ENCODE results near the gene DGKH. TPM values are rescaled to one million over a fixed set of nuclear protein-coding genes. Genes with fewer than 3 reads are reported as not detected.

Gene DGKH
- polyA plus RNA-seq, 1 donor from 2014 or later, result 3.5 TPM

DNA sequence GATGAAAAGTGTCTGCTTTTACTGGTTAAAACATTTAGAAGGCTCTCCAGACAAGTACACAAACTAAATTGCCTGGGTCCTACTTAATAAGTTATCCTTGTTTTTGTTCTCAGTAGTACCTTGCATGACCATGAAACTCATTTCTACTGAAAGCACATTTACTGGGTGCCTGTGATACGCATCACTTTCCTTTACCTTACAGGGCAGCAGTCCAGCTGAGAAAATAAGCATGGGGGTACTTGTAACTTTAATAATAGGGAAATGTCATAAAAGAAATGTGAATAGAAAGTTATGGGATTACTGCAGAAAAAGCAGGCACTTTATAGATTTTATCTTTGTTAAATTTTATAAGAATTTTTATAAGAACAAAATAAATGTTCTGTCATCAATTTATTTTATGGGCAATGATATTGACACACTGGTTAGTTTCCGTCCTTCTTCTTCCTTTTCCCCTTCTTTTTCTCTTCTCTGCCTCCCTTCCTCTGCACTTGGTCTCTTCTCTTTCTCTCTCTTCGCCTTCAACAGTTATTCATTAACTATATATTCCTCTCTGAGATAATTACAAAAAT, 116.2 kb downstream of the DGKH start:
- no peak overlapping the region for H2AFZ ChIP-seq (ENCODE audit: low read depth, low read length)
- H3F3A ChIP-seq (ENCODE audit: insufficient read depth, low read length, poor library complexity, severe bottlenecking), result no peaks in the 10 kb centered on the region
- H3K4me3 ChIP-seq (ENCODE audit: low read length), result no peak overlapping the region
- H3K4me2 ChIP-seq (ENCODE audit: low read length), result no peak overlapping the region
- TF ChIP-seq SMC3 (conservative IDR thresholded peaks at IDR 0.05; ENCODE audit: poor library complexity) (no peak), CTCF (IDR thresholded peaks at IDR 0.05; ENCODE audit: poor library complexity, severe bottlenecking) (no peak), RAD21 (conservative IDR thresholded peaks at IDR 0.05) (no peak)
- no peaks in the 10 kb centered on the region for H3K9me3 ChIP-seq (ENCODE audit: low read length)
- H3K36me3 ChIP-seq (ENCODE audit: insufficient read depth, low read length), result no peaks in the 10 kb centered on the region
- H3K27ac ChIP-seq (ENCODE audit: low read length), result no peak overlapping the region
- no peaks in the 10 kb centered on the region for H4K20me1 ChIP-seq (ENCODE audit: insufficient read depth)
- no peaks in the 10 kb centered on the region for H3K27me3 ChIP-seq (ENCODE audit: insufficient read depth, low read depth, low read length)
- H3K9ac ChIP-seq (ENCODE audit: low read length), result no peak overlapping the region
- no peaks in the 10 kb centered on the region for H3K79me2 ChIP-seq (replicated peaks; ENCODE audit: insufficient read depth, low read length)
- no peaks in the 10 kb centered on the region for H3K9me2 ChIP-seq (ENCODE audit: insufficient read depth, low read length)

DNA sequence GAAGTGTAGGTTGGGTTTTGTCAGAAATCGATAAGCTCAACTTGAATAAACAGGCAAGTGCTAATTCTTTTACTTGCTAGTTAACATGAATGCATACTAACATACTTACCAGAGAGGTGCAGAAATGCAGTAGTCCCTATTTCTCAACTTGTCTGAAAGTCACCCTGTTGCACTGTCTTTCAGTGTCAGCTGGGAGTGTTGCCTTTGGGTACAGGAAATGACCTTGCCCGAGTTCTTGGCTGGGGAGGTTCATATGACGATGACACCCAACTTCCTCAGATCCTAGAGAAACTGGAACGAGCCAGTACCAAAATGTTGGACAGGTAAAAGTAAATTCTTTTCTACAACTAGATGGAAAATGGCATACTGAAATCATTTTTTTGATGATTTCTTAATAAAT, 120.0 kb downstream of the DGKH start:
- Histone ChIP-seq H3K9ac (ENCODE audit: low read length) (no peak overlapping the region), H3F3A (ENCODE audit: insufficient read depth, low read length, poor library complexity, severe bottlenecking) (no peaks in the 10 kb centered on the region), H3K9me2 (ENCODE audit: insufficient read depth, low read length) (no peaks in the 10 kb centered on the region), H2AFZ (ENCODE audit: low read depth, low read length) (no peak overlapping the region), H3K79me2 (replicated peaks; ENCODE audit: insufficient read depth, low read length) (no peaks in the 10 kb centered on the region), H4K20me1 (ENCODE audit: insufficient read depth) (no peaks in the 10 kb centered on the region), H3K4me3 (ENCODE audit: low read length) (no peak overlapping the region), H3K27ac (ENCODE audit: low read length) (no peak overlapping the region), H3K36me3 (ENCODE audit: insufficient read depth, low read length) (no peaks in the 10 kb centered on the region), H3K4me2 (ENCODE audit: low read length) (no peak overlapping the region), H3K9me3 (ENCODE audit: low read length) (no peaks in the 10 kb centered on the region), H3K27me3 (ENCODE audit: insufficient read depth, low read depth, low read length) (no peaks in the 10 kb centered on the region)
- TF ChIP-seq SMC3 (conservative IDR thresholded peaks at IDR 0.05; ENCODE audit: poor library complexity) (no peak), MXI1 (conservative IDR thresholded peaks at IDR 0.05; ENCODE audit: poor library complexity, severe bottlenecking) (no peak), RAD21 (conservative IDR thresholded peaks at IDR 0.05) (no peak)

- H3K4me2 ChIP-seq (ENCODE audit: low read length), result no peak overlapping the region
- H3K4me3 ChIP-seq (ENCODE audit: low read length), result no peak overlapping the region
- no peaks in the 10 kb centered on the region for H3K9me3 ChIP-seq (ENCODE audit: low read length)
- TF ChIP-seq POLR2AphosphoS5 (IDR thresholded peaks at IDR 0.05), result no peak
- TF ChIP-seq REST (IDR thresholded peaks at IDR 0.05; ENCODE audit: borderline replicate concordance), result no peak
- no peak for TF ChIP-seq MXI1 (conservative IDR thresholded peaks at IDR 0.05; ENCODE audit: poor library complexity, severe bottlenecking)
- TF ChIP-seq EP300 (conservative IDR thresholded peaks at IDR 0.05; ENCODE audit: poor library complexity, severe bottlenecking), result no peak
- TF ChIP-seq CTCF (IDR thresholded peaks at IDR 0.05; ENCODE audit: poor library complexity, severe bottlenecking), result no peak
- TF ChIP-seq SMC3 (conservative IDR thresholded peaks at IDR 0.05; ENCODE audit: poor library complexity), result no peak
- no peak for TF ChIP-seq EZH2 (IDR thresholded peaks at IDR 0.05; ENCODE audit: borderline replicate concordance, insufficient read depth, low read length, poor library complexity, severe bottlenecking)
- TF ChIP-seq TAF1 (IDR thresholded peaks at IDR 0.05; ENCODE audit: low read depth), result no peak
- TF ChIP-seq RAD21 (conservative IDR thresholded peaks at IDR 0.05), result no peak
- no peaks in the 10 kb centered on the region for H4K20me1 ChIP-seq (ENCODE audit: insufficient read depth)
- no peaks in the 10 kb centered on the region for H3F3A ChIP-seq (ENCODE audit: insufficient read depth, low read length, poor library complexity, severe bottlenecking)
- H3K9ac ChIP-seq (ENCODE audit: low read length), result no peak overlapping the region
- no peak overlapping the region for H2AFZ ChIP-seq (ENCODE audit: low read depth, low read length)
- H3K27me3 ChIP-seq (ENCODE audit: insufficient read depth, low read depth, low read length), result no peaks in the 10 kb centered on the region
- H3K27ac ChIP-seq (ENCODE audit: low read length), result no peak overlapping the region
- no peaks in the 10 kb centered on the region for H3K9me2 ChIP-seq (ENCODE audit: insufficient read depth, low read length)
- H3K36me3 ChIP-seq (ENCODE audit: insufficient read depth, low read length), result no peaks in the 10 kb centered on the region
- no peaks in the 10 kb centered on the region for H3K79me2 ChIP-seq (replicated peaks; ENCODE audit: insufficient read depth, low read length)
Observed at GRCh38 chr13:42170029-42170428, 121.6 kb downstream of the DGKH start.

Data from neural cell (in vitro differentiated cells).